ENCODE measurements around the gene TMEM74B. TPM values are rescaled to one million over a fixed set of nuclear protein-coding genes. Genes with fewer than 3 reads are reported as not detected.

TMEM74B gene
- total RNA-seq (2021; ENCODE audit: unreplicated experiment), result 1.1 TPM
- polyA plus RNA-seq (2012; ENCODE audit: insufficient read length), result 1.8 TPM
- Bru-seq, nascent RNA, result percentile 21 among the genes with signal in this experiment
- not detected for BruChase-seq, experiment 1, labeled RNA remaining after a 2-hour chase
- BruChase-seq, experiment 2, labeled RNA remaining after a 6-hour chase, result percentile 28 among the genes with signal in this experiment
- long read RNA-seq, result 0 reads

DNA sequence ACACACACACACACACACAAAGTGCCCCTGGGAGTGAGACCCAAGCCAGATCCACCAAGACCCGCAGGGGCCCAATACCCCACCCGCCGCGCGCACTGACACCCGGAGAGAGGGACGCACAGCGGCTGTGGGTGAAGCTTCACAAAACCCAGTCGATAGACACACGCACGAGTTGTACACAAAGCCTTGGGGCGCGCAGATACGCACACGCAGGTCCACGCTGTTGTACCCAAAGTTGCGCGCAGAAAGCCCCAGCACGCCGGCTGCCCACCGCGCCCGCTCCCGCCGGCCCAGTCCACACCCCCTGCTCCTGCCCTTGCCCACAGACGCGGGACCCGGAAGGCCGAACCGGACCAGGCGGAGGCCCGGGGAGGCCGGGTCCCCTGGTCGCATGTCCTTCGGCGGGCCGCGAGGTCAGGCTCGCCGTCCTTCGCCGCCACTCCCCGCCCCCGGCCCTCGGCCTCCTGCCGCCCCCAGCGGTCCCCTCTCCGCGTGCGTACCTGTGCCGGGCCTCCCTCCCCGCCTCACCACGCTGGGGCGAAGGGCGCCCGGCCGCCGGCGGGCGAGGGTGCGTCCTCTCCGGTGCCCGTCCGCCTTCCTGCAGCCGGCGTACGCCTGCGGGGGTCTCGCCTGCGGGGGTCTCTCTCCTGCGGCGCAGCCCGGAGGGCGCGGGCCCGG, at the start of gene TMEM74B:
Gene TMEM74B (minus strand): TSS at position 344 of the 678 bp plus-strand sequence. CDS start 1,180 bp downstream, outside the sequence.
- no TSS peak for BruUV-seq (replicated peaks)
- no peaks in the 10 kb centered on the region for H3K9me3 ChIP-seq (ENCODE audit: control insufficient read depth, insufficient read depth, low read depth, low read length)
- ATAC-seq (peak; percentile 46), DNase-seq (ENCODE audit: low read depth, low spot score) (no peak)
- no peak for TF ChIP-seq CTCF (IDR thresholded peaks at IDR 0.05)
- TF ChIP-seq POLR2AphosphoS5 (IDR thresholded peaks at IDR 0.05; ENCODE audit: low read depth, low read length), result no peak
- TF ChIP-seq SIN3A (IDR thresholded peaks at IDR 0.05; ENCODE audit: borderline replicate concordance, insufficient read depth, low read depth, low read length), result no peak
- TF ChIP-seq TCF7L2 (IDR thresholded peaks at IDR 0.05; ENCODE audit: low read depth, low read length), result no peak
- TF ChIP-seq, protein P1, sequence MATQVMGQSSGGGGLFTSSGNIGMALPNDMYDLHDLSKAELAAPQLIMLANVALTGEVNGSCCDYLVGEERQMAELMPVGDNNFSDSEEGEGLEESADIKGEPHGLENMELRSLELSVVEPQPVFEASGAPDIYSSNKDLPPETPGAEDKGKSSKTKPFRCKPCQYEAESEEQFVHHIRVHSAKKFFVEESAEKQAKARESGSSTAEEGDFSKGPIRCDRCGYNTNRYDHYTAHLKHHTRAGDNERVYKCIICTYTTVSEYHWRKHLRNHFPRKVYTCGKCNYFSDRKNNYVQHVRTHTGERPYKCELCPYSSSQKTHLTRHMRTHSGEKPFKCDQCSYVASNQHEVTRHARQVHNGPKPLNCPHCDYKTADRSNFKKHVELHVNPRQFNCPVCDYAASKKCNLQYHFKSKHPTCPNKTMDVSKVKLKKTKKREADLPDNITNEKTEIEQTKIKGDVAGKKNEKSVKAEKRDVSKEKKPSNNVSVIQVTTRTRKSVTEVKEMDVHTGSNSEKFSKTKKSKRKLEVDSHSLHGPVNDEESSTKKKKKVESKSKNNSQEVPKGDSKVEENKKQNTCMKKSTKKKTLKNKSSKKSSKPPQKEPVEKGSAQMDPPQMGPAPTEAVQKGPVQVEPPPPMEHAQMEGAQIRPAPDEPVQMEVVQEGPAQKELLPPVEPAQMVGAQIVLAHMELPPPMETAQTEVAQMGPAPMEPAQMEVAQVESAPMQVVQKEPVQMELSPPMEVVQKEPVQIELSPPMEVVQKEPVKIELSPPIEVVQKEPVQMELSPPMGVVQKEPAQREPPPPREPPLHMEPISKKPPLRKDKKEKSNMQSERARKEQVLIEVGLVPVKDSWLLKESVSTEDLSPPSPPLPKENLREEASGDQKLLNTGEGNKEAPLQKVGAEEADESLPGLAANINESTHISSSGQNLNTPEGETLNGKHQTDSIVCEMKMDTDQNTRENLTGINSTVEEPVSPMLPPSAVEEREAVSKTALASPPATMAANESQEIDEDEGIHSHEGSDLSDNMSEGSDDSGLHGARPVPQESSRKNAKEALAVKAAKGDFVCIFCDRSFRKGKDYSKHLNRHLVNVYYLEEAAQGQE (IDR thresholded peaks at IDR 0.05; ENCODE audit: insufficient read depth in 1 of 2, low read depth in 2 of 2, low read length in 1 of 2), result no peak
- in situ Hi-C loops (cut with HindIII; ENCODE audit: low pct_unique_long_range_greater_than_20kb, low sequenced_read_pairs), result no loop called here
- H3K36me3 ChIP-seq (ENCODE audit: control insufficient read depth, insufficient read depth, low read length), result no peaks in the 10 kb centered on the region
- intact Hi-C loops (cut with micrococcal nuclease; ENCODE audit: unreplicated experiment), result no loop called here
- POLR2A ChIA-PET, result no interaction called here
- peaks cover 3% of the 10 kb centered on the region; the same call in 1 of the 2 replicates for H3K4me1 ChIP-seq (ENCODE audit: control insufficient read depth, insufficient read depth, low read length)
- H3K27ac ChIP-seq (ENCODE audit: low read length), result no peak within 1 kb of the TSS
- peak within 1 kb of the TSS; percentile 29 to 36 for H3K4me3 ChIP-seq (ENCODE audit: low read depth in 2 of 2, low read length in 2 of 2)
- H3K27me3 ChIP-seq (ENCODE audit: control insufficient read depth, insufficient read depth, low read length), result peaks cover 12% of the 10 kb centered on the region
- CTCF ChIA-PET, result interaction anchor here (0.6 to 0.7 kb wide), 4 partner anchors 222 to 1278 kb away, joined by 3 to 6 read pairs (median 4); no protein-coding TSS in a partner anchor

GRCh38 chr20:1232286-1233111, 47.7 kb upstream of the TMEM74B start:
- no peaks in the 10 kb centered on the region; the same call in 1 of the 2 replicates for H3K36me3 ChIP-seq (ENCODE audit: control insufficient read depth, insufficient read depth, low read length)

More at GRCh38 chr20:1232286-1233111, 47.7 kb upstream of the TMEM74B start:
- Histone ChIP-seq H3K4me1 (ENCODE audit: control insufficient read depth, insufficient read depth, low read length) (peaks cover 3% of the 10 kb centered on the region; the same call in 1 of the 2 replicates), H3K27ac (ENCODE audit: low read length) (no peak overlapping the region), H3K4me3 (ENCODE audit: low read depth in 2 of 2, low read length in 2 of 2) (no peak overlapping the region), H3K27me3 (ENCODE audit: control insufficient read depth, insufficient read depth, low read length) (peaks cover 3% of the 10 kb centered on the region; the same call in 1 of the 2 replicates), H3K9me3 (ENCODE audit: control insufficient read depth, insufficient read depth, low read depth, low read length) (no peaks in the 10 kb centered on the region)
- in situ Hi-C loops (cut with HindIII; ENCODE audit: low pct_unique_long_range_greater_than_20kb, low sequenced_read_pairs), result no loop called here
- ATAC-seq, result no peak
- intact Hi-C loops (cut with micrococcal nuclease; ENCODE audit: unreplicated experiment), result no loop called here
- DNase-seq (ENCODE audit: low read depth, low spot score), result no peak
- ChIA-PET POLR2A (no interaction called here), CTCF (no interaction called here)
- no TSS peak for BruUV-seq (replicated peaks)
- TF ChIP-seq TCF7L2 (IDR thresholded peaks at IDR 0.05; ENCODE audit: low read depth, low read length) (no peak), SIN3A (IDR thresholded peaks at IDR 0.05; ENCODE audit: borderline replicate concordance, insufficient read depth, low read depth, low read length) (no peak), POLR2AphosphoS5 (IDR thresholded peaks at IDR 0.05; ENCODE audit: low read depth, low read length) (no peak), CTCF (IDR thresholded peaks at IDR 0.05) (no peak)
- TF ChIP-seq, protein P1 (IDR thresholded peaks at IDR 0.05; ENCODE audit: insufficient read depth in 1 of 2, low read depth in 2 of 2, low read length in 1 of 2), result no peak
